ENCODE results near the gene EIF2D.
"Not testable (repeated sequence)": the region's sequence is repeated elsewhere in the genome, so short reads cannot be mapped to it uniquely, and the experiment has no call there.

EIF2D gene

DNA sequence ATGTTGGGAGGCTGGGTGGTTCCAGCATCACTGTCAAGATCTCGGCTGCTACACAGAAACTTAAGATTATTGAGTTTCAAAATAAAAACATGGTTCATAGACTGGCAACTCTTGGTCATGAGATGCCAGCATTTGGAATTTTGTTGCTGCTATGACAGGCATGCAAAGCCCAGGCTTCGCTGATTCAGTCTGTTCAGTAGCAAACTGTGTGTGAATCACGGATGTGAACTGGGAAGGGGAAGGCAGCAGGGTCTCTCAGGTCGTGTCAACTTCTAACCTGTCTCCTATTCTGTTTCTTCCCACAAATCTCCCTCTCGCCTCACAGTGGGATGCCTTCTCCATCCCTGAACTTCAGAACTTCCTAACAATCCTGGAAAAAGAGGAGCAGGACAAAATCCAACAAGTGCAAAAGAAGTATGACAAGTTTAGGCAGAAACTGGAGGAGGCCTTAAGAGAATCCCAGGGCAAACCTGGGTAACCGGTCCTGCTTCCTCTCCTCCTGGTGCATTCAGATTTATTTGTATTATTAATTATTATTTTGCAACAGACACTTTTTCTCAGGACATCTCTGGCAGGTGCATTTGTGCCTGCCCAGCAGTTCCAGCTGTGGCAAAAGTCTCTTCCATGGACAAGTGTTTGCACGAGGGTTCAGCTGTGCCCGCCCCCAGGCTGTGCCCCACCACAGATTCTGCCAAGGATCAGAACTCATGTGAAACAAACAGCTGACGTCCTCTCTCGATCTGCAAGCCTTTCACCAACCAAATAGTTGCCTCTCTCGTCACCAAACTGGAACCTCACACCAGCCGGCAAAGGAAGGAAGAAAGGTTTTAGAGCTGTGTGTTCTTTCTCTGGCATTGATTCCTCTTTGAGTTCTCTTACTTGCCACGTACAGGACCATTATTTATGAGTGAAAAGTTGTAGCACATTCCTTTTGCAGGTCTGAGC, 25.5 kb downstream of the EIF2D start:
- DNase-seq, result no peak

DNA sequence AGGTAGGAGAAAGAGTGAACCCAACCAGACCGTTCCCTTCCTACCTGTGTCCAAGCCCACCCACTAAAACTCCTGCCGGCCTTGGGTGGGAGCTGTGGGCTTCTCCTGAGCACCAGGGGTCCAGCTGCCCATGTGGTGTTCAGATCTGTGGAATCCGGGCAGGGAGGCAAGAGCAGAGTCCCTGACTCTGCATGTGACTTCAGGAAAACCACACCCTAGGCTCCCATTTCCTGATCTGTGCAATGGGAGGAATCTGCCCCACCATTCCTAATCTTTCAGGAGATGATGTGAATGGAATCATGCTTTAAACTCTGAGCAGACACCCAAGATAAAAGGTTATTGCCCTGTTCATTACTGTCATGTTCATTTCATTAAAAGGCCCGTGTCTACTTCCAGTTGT, 27.6 kb downstream of the EIF2D start:
- no peak for DNase-seq

DNA sequence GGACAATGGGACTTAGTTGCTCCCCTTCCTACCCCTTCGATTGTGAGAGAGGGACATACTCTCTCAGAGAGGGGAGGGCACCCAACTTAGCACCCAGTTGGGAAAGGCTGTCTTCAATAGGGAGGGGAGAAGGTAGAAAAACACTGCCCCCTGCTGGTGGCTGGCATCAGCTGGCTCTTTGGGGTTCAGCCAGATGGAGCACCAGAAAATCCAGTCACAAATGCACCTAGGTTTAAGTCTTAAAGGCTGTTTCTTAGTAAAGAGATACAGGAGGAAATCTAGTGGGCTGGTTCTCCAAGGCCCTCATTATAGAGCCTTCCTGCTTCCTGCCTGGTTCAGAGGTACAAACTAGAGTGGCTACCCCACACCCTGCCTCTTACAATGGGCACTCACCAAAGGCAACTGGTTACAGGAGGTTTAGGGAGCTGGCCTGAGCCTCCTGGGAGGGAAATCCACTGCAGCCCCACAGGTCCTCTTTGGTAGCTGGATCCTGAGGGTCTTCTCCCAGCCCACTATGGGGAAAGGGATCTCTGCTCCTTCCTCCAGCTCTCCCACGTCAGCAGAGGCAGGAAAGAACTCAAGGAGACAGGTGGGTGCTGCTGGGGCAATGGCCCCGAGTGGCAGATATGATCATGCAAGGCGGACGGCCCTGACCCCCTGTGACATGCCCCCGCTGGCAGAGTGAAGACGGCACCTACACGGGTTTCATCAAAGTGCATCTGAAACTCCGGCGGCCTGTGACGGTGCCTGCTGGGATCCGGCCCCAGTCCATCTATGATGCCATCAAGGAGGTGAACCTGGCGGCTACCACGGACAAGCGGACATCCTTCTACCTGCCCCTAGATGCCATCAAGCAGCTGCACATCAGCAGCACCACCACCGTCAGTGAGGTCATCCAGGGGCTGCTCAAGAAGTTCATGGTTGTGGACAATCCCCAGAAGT, 28.3 kb downstream of the EIF2D start:
- DNase-seq, result peak; percentile 62

GRCh38 chr1:206582971-206583706, 29.1 kb downstream of the EIF2D start:
- no peak for DNase-seq

GRCh38 chr1:206582537-206582936, 29.7 kb downstream of the EIF2D start:
- DNase-seq, result no peak

DNA sequence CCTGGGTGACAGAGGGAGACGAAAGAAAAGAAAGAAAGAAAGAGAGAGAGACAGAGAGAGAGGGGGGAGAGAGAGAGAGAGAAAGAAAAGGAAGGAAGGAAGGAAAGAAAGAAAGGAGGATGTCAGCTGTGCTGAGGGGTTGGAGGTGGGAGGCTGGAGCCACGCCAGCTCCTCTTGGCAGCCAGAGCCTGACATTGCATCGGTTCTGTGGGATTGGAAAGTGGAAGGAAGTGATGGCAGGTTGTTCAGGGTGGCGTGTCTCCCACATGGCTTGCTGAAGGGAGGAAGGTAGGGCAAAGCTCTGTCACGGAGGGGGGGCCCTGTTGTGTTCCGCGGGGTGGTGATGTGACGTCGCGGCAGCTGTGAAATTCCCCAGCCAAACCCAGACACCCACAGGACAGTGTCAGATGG, 30.7 kb downstream of the EIF2D start:
- no peak for DNase-seq

DNA sequence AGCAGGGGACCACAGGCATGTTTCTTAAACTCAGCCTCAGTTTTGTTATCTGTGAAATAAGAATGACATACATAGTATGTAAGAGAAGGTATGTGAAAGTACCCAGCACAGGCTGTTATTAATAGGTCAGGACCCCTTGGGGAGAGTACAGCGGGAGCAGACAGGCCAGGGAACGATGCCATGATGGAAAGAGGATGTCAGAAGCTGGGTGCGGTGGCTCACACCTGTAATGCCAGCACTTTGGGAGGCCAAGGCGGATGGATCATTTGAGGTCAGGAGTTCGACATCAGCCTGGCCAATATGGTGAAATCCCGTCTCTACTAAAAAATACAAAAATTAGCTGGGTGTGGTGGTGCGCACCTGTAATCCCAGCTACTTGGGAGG, 31.2 kb downstream of the EIF2D start:
- DNase-seq, result not testable (repeated sequence)

GRCh38 chr1:206580438-206581113, 31.7 kb downstream of the EIF2D start:
- DNase-seq, result no peak

DNA sequence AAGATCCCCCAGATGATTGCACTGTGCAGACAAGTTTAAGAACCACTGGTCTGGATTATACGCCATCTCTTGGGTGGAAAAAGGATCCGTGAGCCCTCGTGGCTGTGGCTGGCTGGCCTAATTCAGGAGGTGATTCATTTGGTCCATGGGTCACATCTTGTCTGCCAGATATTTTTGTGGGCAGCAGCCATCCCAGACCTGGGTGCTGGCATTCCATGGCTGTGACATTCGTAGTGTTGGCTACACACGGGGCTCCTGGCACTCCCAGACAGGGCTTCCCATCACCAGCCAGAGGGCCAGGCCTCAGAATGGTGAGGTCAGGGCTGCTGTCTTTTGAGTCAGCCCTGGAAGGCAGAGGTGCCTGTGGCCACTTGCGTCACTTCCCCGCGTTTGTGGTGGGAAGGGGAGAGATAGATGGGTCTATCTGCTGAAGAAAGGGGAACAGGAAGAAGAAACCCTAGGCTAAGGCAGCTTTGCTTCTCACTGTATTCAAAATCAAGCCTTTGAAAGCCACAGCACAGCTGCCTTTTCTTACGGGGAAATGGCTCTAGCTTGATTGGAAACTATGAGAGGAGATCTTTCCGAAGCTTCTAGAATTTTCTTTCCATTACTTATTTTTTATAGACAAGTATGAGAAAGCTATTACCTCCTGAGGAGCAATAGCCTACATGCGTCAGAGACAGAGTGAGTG, 32.4 kb downstream of the EIF2D start:
- DNase-seq, result peak; percentile 83

DNA sequence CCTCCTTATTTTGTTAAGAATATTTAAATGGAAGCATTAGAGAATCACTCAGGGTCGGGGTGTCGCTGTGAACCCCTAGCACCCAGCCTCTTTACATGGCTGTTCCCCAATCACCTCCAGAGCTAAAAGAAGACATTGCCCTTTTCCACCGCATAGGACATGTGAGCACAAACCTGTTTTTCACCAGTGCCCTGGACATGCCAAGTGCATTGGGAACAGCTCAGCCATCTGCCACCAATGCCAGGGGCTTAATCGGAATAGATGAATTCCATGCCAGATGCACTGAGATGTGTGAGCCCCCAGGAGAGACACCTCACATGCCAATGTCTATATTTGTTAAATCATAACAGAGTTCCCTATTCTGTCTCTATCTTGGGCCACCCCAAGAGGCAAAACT, 33.3 kb downstream of the EIF2D start:
- no peak for DNase-seq

- peak; percentile 21 for DNase-seq
Observed at GRCh38 chr1:206578068-206578977, 33.9 kb downstream of the EIF2D start.

GRCh38 chr1:206577626-206578025, 34.6 kb downstream of the EIF2D start:
- DNase-seq, result no peak

- DNase-seq, result no peak
Observed at GRCh38 chr1:206575894-206576737, 36.1 kb downstream of the EIF2D start.

DNA sequence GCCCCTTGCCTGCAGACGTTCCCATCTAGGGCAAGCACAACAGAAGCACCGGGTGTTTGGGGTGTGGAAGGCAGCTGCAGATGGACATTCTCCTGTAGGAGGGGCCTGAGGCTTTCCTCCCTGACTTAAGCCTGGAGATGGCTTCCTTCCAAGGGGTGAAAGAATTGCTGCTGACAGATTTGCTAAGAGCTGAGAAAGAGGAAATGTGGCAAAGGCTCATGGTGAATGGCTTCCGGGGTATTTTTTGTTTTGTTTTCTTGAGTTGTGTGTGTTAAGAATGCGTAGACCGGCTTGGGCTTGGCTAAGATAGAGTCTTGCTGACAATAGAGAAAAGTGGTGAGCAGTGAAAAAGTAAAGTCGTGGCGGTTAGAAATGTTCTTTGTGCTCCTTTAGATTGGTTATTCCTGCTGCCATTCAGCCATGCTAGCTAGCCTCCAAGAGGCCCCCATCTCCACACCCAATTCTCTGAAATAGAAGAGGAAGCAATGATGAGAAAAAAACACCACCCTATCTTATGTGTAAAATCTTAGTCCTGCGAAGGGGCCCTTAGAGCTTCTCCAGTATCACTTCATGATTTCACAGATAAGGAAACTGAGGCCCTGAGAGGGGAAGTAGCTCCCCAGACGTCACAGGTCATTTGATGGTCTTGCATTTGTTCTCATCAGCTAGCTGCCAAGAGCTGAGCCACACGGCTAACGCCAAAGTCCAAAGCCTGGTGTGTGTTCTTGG, 36.9 kb downstream of the EIF2D start:
- no peak for DNase-seq

- no peak for DNase-seq
Observed at GRCh38 chr1:206573762-206574161, 38.5 kb downstream of the EIF2D start.

DNA sequence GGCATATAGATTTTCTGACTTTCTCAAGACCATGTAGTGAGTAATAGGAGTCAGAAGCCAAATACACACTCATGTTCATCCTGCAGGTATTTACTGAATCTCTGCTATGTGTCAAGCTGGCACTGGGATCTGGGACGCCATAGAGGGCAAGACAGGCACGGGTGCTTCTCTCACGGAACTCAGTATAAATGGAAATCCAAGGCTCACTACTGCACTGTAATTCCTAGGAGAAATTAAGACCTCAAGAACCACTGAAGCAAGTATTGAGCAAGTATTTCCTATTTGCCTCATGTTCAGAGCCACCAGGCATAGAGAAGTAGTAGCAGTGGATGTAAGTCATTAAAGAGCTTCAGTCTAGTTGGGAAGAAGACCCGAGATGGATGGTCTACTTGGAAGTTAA, 38.9 kb downstream of the EIF2D start:
- no peak for DNase-seq

DNA sequence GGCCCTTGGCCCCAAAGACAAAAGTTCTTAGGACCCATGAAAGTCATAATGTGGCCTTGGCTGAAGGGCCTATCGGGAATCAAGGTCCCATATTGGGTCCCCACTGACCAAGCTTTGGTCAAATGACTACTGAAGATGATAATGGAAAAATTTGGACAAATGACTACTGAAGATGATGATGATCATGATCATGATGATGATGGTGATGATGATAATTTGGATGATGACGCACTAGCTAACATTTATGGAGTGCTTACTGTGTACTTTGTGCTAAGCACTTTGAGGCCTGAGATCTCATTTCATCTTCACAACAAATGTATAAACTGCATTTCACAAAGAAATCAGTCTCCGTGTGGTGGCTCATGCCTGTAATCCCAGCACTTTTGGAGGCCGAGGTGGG, 39.4 kb downstream of the EIF2D start:
- no peak for DNase-seq

- no peak for DNase-seq
Observed at GRCh38 chr1:206570529-206570928, 41.7 kb downstream of the EIF2D start.

DNA sequence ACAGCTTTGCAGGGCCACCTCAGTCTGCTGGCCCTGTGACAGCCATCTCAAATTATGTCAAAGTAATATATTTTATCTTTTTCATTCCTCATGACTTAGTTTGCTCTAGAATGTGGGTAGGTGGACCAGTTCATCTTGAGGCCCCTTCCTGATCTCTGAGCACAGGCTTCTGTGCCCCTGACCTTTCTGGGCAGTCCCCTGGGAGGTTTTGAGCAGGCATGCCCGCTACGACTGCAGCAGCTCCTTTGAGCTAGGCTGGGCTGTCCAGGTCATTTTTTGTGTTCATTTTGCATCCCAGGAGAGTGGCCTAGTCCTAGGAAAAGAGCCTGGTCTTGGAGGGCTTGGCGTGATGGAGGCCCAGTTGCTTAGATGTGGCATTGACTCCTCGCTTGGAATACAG, 42.7 kb downstream of the EIF2D start:
- DNase-seq, result no peak
